Peyer's patch (tissue), 4 donors: ENCODE results near the gene YPEL1.

Experiments used
- POLR2A ChIP-seq, 2 donors: fragments of 450-650 bp; IDR thresholded peaks; one replicate each; pipeline ENCODE4 v1.5.1; 2017; ENCODE audit warnings: antibody characterized with exemption in 2 of 2, mild to moderate bottlenecking in 2 of 2, moderate library complexity in 2 of 2
- TF ChIP-seq, protein P1 (sequence below), 6 experiments: fragments of 450-650 bp in 4 of 6; fragments of 200-600 bp in 2 of 6; sonication (generic) in 1 of 6; IDR thresholded peaks; one replicate each; pipeline ENCODE4 v1.5.1; 2017 to 2019; ENCODE audit warnings: antibody characterized with exemption in 6 of 6, mild to moderate bottlenecking in 3 of 6, moderate library complexity in 1 of 6

DNA sequence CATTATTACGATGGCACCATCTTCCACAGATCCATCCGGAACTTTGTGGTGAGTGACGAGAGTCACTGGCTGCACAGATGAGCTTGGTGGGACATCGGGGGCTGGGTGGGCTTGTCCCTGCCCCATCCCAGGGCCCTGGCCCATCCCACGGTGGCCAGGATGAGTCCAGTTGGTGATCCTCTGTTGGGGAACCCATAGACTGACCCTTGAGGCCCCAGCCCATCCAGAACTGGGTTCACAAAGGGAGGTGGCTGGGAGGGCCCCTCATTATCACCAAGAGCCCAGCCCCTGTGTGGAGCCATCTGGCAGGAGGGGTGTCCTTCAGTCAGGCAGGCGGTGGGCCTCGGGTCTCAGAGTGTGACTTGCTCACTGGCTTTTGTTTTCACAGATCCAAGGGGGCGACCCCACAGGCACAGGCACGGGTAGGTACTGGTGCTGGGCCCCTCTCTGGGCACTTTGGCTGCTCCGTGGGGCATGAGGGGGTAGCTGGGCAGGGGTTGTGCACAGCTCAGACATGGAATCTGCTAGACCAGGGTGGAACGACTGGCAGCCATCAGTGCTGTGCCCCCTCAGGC lies 47.8 kb downstream of the YPEL1 start:
- TF ChIP-seq, protein P1, sequence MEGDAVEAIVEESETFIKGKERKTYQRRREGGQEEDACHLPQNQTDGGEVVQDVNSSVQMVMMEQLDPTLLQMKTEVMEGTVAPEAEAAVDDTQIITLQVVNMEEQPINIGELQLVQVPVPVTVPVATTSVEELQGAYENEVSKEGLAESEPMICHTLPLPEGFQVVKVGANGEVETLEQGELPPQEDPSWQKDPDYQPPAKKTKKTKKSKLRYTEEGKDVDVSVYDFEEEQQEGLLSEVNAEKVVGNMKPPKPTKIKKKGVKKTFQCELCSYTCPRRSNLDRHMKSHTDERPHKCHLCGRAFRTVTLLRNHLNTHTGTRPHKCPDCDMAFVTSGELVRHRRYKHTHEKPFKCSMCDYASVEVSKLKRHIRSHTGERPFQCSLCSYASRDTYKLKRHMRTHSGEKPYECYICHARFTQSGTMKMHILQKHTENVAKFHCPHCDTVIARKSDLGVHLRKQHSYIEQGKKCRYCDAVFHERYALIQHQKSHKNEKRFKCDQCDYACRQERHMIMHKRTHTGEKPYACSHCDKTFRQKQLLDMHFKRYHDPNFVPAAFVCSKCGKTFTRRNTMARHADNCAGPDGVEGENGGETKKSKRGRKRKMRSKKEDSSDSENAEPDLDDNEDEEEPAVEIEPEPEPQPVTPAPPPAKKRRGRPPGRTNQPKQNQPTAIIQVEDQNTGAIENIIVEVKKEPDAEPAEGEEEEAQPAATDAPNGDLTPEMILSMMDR (IDR thresholded peaks at IDR 0.05), result no peak
- no peak for TF ChIP-seq POLR2A (IDR thresholded peaks at IDR 0.05)
